CD4-positive, alpha-beta T cell treated with Interleukin-21 for 1 hour (primary cell): ENCODE data around the gene ANKRD34A.

Experiments
- DNase-seq: peaks from one replicate; pipeline ENCODE4 v3.0.0-alpha.2; 2020

ANKRD34A gene

GRCh38 chr1:145965119-145965744 lies 857 bp upstream of the ANKRD34A start:
- DNase-seq, result no peak

DNA sequence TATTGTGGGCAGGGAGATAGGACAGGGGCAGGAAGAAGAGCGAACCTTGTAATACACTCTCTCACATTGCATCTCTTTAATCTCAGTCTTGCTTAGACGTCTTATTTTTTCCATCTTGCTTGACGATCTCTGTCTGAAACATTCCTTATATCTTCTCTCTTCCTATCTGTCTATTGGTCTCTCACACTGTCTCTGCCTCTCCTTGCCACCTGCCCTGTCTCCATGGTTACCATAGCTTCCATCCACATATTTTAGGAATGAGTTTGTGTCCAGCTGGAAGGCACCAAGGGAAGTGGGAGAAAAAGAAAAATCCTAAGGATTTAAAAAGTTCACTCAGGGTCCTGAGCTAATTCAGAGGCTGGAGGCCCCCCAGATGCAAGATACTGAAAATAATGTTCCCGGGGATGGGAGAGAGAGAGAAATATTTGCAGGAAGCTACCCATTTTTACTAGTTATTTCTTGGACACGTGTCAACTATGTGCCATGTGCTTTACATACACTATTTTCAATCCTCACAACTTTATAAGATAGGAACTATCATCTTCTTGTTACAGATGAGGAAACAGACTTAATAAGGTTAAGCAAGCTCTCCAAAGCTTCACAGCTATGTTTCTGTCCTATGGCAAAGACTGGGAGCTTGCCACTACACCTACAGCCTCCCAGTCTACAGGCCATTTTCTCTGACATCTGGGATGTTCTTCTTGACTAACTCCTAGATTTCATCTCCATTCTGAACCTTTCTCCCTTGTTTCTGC lies 933 bp downstream of the ANKRD34A start:
- DNase-seq, result no peak

GRCh38 chr1:145962157-145963102 lies 1.9 kb downstream of the ANKRD34A start:
- DNase-seq, result peak; percentile 57

GRCh38 chr1:145961425-145962156 lies 2.8 kb downstream of the ANKRD34A start:
- peak; percentile 46 for DNase-seq

- no peak for DNase-seq
These were observed 3.3 kb downstream of the ANKRD34A start for GRCh38 chr1:145961109-145961424.

GRCh38 chr1:145960468-145961108 lies 3.8 kb downstream of the ANKRD34A start:
- DNase-seq, result peak; percentile 57

GRCh38 chr1:145959957-145960467 lies 4.4 kb downstream of the ANKRD34A start:
- DNase-seq, result no peak

DNA sequence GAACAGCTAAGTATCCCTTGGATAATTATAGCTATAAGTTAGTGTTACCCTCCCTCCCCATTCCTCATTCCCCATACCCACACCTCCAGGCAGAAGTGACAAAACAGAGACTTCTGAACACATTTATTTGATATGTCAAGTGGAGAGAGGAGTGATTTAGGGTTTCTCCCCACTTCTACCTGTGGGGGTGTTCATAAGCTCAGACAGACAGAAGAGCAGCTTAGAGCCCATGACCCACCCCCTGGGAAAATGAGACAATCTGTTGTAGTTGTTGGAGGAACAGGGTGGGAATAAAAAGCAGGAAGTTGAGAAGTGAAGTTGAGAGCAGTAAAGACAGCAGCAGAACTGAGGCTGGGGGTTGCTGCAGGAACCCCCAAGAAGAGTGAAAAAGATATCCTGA lies 5.0 kb downstream of the ANKRD34A start:
- DNase-seq, result no peak

DNA sequence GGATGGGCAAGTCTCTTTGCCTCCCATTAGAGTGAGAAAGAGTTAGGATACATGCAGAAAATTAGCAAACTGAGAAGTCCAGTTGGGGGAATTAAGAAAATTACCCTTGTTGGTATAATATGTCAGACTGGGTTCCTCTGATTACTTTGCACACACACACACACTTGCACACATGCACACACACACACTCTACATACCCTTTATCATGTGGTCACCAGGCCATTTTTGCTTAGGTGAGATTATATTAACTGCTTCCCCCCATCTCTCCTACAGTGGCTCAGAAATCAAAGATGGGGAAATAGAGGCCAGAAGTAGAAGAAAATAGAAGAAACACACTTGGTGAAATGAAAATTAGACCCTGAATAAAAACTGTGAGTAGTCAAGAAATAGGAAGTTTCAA lies 5.6 kb downstream of the ANKRD34A start:
- DNase-seq, result no peak

- peak; percentile 95 for DNase-seq
These were observed 6.7 kb downstream of the ANKRD34A start, which contains the start of gene LIX1L for GRCh38 chr1:145957443-145958319. LIX1L (minus strand) TSS chr1:145958017; CDS start chr1:145957927, 90 bp downstream.

DNA sequence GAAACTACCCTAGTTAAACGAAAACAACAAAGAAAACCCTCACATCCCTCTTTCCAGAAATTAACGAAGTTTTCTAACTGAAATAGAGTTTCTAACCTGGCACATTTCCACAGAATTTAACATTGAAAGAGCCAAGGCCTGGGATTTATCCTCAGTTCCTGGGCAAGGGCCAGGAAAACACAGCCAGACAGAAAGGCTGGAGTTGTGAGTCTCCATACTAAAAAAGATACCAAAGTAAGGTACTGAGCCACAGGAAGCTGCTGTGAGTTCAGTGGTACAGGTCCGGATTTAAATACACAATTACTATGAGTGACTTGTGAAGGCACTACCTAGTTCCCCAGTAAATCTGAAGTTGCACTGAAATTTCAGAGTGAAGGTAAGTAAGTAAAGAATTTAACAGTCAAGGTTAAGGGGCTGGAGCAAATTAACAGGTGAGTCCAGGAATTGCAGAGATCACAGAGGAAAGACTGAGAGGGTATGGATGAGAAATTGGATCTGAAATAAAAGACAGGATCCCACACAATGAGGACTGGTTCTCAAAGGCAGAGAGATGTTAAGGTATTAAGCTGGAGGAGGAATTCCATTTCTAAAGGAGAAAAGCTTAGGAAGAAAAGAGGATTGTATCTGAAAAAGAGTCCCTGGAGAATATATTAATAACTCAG lies 7.5 kb downstream of the ANKRD34A start:
- DNase-seq, result peak; percentile 33

DNA sequence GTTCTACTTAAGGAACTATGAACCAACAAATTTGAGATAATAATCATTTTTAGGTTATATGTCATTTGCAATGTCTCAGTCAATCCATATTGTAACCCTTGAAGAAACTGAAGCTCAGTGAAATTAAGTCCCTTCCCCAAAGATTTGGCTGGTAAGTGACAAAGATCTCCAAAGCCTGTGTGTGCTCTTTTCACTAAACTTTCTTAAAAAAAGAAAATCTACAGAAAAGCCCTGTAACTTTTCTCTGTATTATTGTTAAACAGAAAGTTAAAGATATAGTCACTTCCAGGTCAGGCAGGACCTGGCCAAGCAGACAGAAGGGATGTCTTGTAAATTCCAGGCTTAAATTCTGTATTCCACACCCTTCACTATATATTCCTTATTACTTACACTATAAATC lies 8.0 kb downstream of the ANKRD34A start:
- no peak for DNase-seq

- DNase-seq, result no peak
These were observed 8.9 kb downstream of the ANKRD34A start for GRCh38 chr1:145955436-145955835.

- DNase-seq, result no peak
These were observed 10.5 kb downstream of the ANKRD34A start for GRCh38 chr1:145953861-145954260.

DNA sequence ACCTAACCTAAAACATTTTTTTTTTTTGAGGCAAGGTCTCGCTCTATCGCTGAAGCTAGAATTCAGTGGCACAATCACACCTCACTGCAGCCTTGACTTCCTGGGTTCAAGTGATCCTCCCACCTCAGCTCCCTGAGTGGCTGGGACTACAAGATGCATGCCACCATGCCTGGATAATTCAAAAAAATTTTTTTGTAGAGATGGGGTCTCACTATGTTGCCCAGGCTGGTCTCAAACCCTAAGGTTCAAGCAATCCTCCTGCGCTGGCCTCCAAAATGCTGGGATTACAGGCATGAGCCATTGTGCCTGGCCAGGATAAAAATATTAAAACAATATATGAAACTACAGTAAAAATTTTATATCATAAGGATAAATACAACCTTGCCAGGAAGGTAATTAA lies 11.5 kb downstream of the ANKRD34A start:
- DNase-seq, result no peak

GRCh38 chr1:145951526-145951925 lies 12.8 kb downstream of the ANKRD34A start:
- DNase-seq, result no peak

GRCh38 chr1:145949219-145949618 lies 15.2 kb downstream of the ANKRD34A start:
- DNase-seq, result no peak

DNA sequence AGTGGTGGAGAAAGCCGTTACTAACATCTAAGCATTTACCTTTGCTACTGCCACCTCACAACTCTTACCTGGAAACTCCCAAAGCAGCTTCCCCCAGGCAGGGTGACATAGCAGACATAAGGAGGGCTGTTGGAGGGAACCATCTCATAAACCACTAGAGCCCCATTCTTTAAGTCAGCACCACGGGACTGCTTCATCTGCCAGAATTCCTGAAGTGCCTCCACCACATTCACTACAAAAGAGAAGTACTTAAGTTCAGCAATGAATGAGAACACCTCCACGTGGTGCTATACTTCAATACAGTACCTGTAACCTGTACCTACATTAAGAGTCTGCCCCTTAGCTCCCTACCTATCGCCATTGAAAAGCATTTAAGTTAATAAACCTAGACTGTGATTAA lies 16.8 kb downstream of the ANKRD34A start:
- DNase-seq, result no peak

DNA sequence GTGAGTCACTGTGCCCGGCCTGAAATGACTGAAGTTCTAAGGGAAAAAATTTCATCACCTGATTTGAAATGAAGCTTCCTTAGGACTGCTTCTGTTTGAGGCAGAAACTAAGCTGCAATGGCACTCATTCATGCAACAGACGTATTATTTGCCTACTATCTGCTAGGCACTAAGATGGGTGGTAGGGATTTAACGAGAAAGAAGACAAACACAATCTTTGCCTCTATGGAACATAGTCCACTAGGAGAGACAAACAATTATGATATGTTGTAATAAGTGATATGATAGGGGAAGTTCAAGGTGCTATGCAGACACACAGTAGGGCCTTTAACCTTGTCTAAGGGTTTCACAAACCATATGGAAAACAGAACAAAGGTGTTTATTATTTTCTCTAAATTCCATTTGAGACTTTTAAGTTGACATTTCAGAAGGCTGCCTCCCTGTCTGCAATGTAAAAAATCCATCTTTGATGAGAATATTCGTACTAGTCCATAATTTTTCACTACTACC lies 17.8 kb downstream of the ANKRD34A start:
- no peak for DNase-seq

GRCh38 chr1:145944532-145944931 lies 19.8 kb downstream of the ANKRD34A start:
- no peak for DNase-seq
